GM12878 (cell line): ENCODE data around the gene C1orf35.

Source experiments
- CREB1 ChIP-seq: IDR thresholded peaks from 2 replicates; pipeline ENCODE4 v1.6.1; 2012; ENCODE audit warnings: low read depth, mild to moderate bottlenecking, inconsistent platforms
- HCFC1 ChIP-seq: fragments of 150-350 bp; IDR thresholded peaks from 2 replicates; pipeline ENCODE4 v1.6.1; 2014; ENCODE audit warnings: low read length
- SP1 ChIP-seq: IDR thresholded peaks from one replicate; pipeline ENCODE4 v1.6.1; 2011; ENCODE audit warnings: low read depth, low read length
- TAF1 ChIP-seq: IDR thresholded peaks from 2 replicates; pipeline ENCODE4 v1.6.1; 2011; ENCODE audit warnings: mild to moderate bottlenecking, low read depth, low read length, borderline replicate concordance

DNA sequence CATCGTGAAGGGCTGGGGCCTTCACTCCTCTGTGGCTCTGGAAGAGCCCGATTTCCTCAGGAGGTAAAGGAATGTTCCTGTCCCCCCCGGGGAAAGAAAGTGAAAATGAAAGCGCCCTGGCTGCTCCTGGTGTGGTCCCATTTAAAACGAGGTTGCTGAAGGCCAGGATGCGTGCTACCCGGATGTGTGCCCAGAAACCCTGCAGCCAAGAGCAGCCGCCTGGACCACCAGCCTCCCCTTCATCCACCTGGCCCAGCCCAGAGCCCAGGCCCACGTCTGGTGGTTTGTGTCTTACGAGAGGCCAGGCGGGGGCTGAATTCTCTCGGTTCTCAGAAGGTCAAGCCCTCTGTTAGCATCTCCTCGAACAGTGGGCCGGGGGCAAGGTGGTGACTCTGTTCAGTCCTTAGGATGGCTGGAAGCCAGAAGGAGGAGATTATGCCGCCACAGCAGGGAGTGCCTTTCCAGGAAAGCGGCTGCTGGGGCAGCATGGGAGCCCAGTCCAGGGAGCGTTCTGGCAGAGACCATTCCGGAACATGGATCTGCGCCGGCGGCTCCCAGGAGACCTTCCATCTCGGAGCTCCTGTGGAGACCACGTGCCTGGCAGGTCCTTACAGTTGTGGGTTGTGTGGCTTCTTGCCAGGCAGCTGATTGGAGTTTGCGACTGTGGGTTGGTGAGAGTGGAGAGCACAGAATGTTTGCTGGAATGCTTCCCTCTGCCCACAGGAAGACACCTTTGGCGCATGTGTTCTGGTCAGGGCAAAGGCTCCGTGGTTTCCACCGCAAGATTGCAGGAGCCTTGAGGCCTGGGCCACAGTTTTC is 38.3 kb upstream of the C1orf35 start:
- TF ChIP-seq CREB1 (no peak), SP1 (no peak), HCFC1 (0 out of 2 replicates have a peak, but pooled peaks have one; percentile 26), TAF1 (no peak)
